ENCODE measurements around the gene ORMDL3. TPM values are rescaled to one million over a fixed set of nuclear protein-coding genes. Genes with fewer than 3 reads are reported as not detected.

ORMDL3 gene
- total and polyA plus RNA-seq, 2 experiments from 2014 or later, result 33.6 to 38.5 TPM

DNA sequence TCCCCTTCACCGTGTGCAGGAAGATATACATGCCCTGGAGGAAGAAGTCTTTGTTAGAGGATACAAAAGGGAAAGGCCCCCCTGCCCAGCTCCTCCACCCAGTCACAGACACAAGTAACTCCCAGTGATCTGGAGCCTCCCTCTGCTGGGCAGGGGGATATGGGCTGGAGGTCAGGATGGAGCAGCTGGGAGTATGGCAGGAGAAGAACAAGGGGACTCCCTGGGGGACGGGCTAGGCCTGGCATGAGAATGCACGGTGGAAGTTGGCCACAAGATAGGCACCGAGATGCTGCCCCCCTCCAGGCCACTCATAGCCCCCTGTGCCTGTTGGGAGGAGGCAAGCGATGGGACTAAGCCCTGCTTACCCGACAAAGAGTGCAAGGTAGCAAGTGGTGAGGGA is 4.2 kb downstream of the ORMDL3 start (continued):
- TF ChIP-seq, protein P1, sequence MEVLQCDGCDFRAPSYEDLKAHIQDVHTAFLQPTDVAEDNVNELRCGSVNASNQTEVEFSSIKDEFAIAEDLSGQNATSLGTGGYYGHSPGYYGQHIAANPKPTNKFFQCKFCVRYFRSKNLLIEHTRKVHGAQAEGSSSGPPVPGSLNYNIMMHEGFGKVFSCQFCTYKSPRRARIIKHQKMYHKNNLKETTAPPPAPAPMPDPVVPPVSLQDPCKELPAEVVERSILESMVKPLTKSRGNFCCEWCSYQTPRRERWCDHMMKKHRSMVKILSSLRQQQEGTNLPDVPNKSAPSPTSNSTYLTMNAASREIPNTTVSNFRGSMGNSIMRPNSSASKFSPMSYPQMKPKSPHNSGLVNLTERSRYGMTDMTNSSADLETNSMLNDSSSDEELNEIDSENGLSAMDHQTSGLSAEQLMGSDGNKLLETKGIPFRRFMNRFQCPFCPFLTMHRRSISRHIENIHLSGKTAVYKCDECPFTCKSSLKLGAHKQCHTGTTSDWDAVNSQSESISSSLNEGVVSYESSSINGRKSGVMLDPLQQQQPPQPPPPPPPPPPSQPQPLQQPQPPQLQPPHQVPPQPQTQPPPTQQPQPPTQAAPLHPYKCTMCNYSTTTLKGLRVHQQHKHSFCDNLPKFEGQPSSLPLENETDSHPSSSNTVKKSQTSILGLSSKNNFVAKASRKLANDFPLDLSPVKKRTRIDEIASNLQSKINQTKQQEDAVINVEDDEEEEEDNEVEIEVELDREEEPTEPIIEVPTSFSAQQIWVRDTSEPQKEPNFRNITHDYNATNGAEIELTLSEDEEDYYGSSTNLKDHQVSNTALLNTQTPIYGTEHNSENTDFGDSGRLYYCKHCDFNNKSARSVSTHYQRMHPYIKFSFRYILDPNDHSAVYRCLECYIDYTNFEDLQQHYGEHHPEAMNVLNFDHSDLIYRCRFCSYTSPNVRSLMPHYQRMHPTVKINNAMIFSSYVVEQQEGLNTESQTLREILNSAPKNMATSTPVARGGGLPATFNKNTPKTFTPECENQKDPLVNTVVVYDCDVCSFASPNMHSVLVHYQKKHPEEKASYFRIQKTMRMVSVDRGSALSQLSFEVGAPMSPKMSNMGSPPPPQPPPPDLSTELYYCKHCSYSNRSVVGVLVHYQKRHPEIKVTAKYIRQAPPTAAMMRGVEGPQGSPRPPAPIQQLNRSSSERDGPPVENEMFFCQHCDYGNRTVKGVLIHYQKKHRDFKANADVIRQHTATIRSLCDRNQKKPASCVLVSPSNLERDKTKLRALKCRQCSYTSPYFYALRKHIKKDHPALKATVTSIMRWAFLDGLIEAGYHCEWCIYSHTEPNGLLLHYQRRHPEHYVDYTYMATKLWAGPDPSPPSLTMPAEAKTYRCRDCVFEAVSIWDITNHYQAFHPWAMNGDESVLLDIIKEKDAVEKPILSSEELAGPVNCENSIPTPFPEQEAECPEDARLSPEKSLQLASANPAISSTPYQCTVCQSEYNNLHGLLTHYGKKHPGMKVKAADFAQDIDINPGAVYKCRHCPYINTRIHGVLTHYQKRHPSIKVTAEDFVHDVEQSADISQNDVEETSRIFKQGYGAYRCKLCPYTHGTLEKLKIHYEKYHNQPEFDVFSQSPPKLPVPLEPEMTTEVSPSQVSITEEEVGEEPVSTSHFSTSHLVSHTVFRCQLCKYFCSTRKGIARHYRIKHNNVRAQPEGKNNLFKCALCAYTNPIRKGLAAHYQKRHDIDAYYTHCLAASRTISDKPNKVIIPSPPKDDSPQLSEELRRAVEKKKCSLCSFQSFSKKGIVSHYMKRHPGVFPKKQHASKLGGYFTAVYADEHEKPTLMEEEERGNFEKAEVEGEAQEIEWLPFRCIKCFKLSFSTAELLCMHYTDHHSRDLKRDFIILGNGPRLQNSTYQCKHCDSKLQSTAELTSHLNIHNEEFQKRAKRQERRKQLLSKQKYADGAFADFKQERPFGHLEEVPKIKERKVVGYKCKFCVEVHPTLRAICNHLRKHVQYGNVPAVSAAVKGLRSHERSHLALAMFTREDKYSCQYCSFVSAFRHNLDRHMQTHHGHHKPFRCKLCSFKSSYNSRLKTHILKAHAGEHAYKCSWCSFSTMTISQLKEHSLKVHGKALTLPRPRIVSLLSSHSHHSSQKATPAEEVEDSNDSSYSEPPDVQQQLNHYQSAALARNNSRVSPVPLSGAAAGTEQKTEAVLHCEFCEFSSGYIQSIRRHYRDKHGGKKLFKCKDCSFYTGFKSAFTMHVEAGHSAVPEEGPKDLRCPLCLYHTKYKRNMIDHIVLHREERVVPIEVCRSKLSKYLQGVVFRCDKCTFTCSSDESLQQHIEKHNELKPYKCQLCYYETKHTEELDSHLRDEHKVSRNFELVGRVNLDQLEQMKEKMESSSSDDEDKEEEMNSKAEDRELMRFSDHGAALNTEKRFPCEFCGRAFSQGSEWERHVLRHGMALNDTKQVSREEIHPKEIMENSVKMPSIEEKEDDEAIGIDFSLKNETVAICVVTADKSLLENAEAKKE (CRISPR knock-in tag; IDR thresholded peaks at IDR 0.05), result no peak
- no peak for TF ChIP-seq CREB1 (CRISPR knock-in tag; IDR thresholded peaks at IDR 0.05; ENCODE audit: low read depth)
- TF ChIP-seq, protein P2, sequence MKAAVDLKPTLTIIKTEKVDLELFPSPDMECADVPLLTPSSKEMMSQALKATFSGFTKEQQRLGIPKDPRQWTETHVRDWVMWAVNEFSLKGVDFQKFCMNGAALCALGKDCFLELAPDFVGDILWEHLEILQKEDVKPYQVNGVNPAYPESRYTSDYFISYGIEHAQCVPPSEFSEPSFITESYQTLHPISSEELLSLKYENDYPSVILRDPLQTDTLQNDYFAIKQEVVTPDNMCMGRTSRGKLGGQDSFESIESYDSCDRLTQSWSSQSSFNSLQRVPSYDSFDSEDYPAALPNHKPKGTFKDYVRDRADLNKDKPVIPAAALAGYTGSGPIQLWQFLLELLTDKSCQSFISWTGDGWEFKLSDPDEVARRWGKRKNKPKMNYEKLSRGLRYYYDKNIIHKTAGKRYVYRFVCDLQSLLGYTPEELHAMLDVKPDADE (IDR thresholded peaks at IDR 0.05), result no peak

DNA sequence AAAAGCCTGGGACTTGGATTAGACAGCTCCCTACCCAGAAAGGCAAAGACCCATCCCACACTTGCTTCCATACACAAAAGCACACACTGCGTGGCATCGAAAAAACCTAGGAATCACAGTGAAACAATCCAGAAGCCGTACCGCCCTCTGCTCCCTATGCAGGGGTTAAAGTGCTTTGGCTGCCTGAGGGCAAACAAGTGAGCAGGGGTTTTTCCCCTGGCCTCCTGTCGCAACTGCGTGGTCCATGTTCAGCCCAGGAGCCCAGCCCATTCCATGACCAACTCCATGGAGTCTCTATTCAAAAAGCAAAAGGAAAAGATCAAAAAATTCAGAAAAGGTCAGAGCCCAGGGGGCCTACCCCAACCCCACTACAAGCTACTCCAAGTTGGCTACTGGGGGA is 5.4 kb downstream of the ORMDL3 start:
- Histone ChIP-seq H3K79me2 (replicated peaks; ENCODE audit: insufficient read depth) (peaks cover 30% of the 10 kb centered on the region), H3K4me2 (no peak overlapping the region), H3K27ac (ENCODE audit: low read depth) (no peak overlapping the region), H3K4me1 (ENCODE audit: insufficient read depth) (peaks cover 7% of the 10 kb centered on the region; the same call in 1 of the 2 replicates), H3K36me3 (ENCODE audit: insufficient read depth) (peaks cover 5% of the 10 kb centered on the region; the same call in 1 of the 2 replicates), H3K27me3 (ENCODE audit: insufficient read depth) (no peaks in the 10 kb centered on the region), H3K4me3 (no peak overlapping the region), H4K20me1 (replicated peaks; ENCODE audit: insufficient read depth) (peaks cover 17% of the 10 kb centered on the region), H2AFZ (no peak overlapping the region), H3F3A (replicated peaks; ENCODE audit: low read depth) (no peaks in the 10 kb centered on the region), H3K9me2 (ENCODE audit: insufficient read depth) (no peaks in the 10 kb centered on the region)
- Mint-ChIP-seq H3K27ac (no peak overlapping the region), H3K9me3 (no peaks in the 10 kb centered on the region), H3K36me3 (ENCODE audit: low read depth) (peaks cover 36% of the 10 kb centered on the region), H3K4me3 (no peak overlapping the region), H3K4me1 (peaks cover 28% of the 10 kb centered on the region), H3K27me3 (ENCODE audit: insufficient read depth, low read depth, poor library complexity) (peaks cover 9% of the 10 kb centered on the region)
- ATAC-seq, result no peak
- no peak for DNase-seq (ENCODE audit: low spot score)
- no peak for TF ChIP-seq STAT1 (IDR thresholded peaks at IDR 0.05; ENCODE audit: unreplicated experiment)
- no peak for TF ChIP-seq POLR2AphosphoS5 (IDR thresholded peaks at IDR 0.05; ENCODE audit: low read depth)
- no peak for TF ChIP-seq EZH2phosphoT487 (IDR thresholded peaks at IDR 0.05; ENCODE audit: unreplicated experiment)
- no peak for TF ChIP-seq JUNB (IDR thresholded peaks at IDR 0.05; ENCODE audit: unreplicated experiment)
- TF ChIP-seq, protein P2 (IDR thresholded peaks at IDR 0.05), result no peak
- no peak for TF ChIP-seq NANOG (IDR thresholded peaks at IDR 0.05; ENCODE audit: borderline replicate concordance)
- TF ChIP-seq, protein P3, sequence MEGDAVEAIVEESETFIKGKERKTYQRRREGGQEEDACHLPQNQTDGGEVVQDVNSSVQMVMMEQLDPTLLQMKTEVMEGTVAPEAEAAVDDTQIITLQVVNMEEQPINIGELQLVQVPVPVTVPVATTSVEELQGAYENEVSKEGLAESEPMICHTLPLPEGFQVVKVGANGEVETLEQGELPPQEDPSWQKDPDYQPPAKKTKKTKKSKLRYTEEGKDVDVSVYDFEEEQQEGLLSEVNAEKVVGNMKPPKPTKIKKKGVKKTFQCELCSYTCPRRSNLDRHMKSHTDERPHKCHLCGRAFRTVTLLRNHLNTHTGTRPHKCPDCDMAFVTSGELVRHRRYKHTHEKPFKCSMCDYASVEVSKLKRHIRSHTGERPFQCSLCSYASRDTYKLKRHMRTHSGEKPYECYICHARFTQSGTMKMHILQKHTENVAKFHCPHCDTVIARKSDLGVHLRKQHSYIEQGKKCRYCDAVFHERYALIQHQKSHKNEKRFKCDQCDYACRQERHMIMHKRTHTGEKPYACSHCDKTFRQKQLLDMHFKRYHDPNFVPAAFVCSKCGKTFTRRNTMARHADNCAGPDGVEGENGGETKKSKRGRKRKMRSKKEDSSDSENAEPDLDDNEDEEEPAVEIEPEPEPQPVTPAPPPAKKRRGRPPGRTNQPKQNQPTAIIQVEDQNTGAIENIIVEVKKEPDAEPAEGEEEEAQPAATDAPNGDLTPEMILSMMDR (conservative IDR thresholded peaks at IDR 0.05; ENCODE audit: low read depth in 2 of 2), result no peak
- no peak for TF ChIP-seq EZH2 (IDR thresholded peaks at IDR 0.05; ENCODE audit: low read depth, unreplicated experiment)
